ENCODE data around the gene ERGIC3. TPM values are rescaled to one million over a fixed set of nuclear protein-coding genes. Genes with fewer than 3 reads are reported as not detected.
A peak's percentile ranks its signal among the peaks of the same experiment; 100 is the strongest.

ERGIC3 gene
- polyA plus RNA-seq (2013, experiment 1 of 2), result 160 TPM
- 159 TPM for polyA plus RNA-seq (2013, experiment 2 of 2)

DNA sequence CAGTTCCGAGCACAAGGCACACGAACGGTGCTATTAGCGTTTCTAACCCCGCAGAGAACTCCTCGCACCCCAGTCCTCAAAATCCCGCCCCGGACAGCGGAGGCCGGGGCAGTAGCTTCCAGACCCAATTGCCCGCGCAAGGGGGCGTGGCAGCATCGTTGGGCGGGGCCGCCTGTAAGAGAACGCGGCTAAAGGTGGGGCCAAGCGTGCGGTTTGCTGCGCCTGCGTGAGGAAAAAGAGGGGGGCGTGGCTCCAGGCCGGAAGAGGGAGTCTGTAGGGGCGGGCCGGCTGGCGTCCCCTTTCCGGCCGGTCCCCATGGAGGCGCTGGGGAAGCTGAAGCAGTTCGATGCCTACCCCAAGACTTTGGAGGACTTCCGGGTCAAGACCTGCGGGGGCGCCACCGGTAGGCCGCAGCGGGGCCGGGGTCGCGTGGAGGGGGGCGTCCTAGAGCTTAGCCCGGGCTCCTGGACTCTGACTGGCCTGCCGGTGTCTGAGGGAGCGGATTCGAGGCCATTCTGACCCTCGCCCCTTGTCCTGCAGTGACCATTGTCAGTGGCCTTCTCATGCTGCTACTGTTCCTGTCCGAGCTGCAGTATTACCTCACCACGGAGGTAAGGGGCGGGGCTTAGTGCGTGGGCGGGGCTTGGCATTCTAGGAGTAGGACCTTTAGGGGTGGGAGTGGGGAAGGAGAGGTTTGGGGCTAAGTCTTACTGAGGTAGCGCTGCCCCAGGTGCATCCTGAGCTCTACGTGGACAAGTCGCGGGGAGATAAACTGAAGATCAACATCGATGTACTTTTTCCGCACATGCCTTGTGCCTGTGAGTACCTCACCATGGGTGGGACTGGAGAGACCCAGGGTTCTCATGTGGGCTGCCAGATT is at the start of gene ERGIC3:
Gene ERGIC3 (plus strand): TSS at position 296 of the 880 bp plus-strand sequence. CDS start 20 bp downstream, at position 316.
- no peaks in the 10 kb centered on the region for H3K27me3 ChIP-seq (ENCODE audit: insufficient read depth, low read length)
- H3K27ac ChIP-seq (ENCODE audit: low read depth, low read length), result peak within 1 kb of the TSS; percentile 95
- 3% methylated on average over 57 of the region's 57 CpGs for WGBS
- H3K4me1 ChIP-seq (ENCODE audit: insufficient read depth, low read length), result peaks cover 13% of the 10 kb centered on the region; the same call in 1 of the 2 replicates
- H3K9me3 ChIP-seq (ENCODE audit: insufficient read depth, low read depth, low read length), result no peaks in the 10 kb centered on the region
- H3K9ac ChIP-seq (ENCODE audit: low read depth, low read length), result peak within 1 kb of the TSS; percentile 88
- peaks cover 32% of the 10 kb centered on the region for H3K36me3 ChIP-seq (ENCODE audit: insufficient read depth, low read length)
- H3K4me3 ChIP-seq (ENCODE audit: low read length), result peak within 1 kb of the TSS; percentile 85

DNA sequence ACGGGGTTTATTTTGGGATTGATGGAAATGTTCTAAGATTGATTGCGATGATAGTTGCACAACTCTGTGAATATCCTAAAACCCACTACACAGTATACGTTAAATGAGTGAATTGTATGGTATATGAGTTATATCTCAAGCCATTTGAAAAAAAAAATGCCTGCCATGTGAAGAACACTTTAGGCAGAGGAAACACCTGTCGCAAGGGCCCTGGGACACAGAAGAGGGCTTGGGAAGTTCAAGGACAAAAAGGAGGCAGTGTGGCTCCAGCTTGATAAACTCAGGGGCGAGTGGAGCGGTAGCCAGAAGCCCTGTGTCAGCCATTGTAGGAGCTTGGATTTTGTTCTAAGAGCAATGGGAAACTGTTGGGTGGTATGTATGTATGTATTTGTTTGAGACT is 49.5 kb upstream of the ERGIC3 start:
- no peaks in the 10 kb centered on the region for H3K9me3 ChIP-seq (ENCODE audit: insufficient read depth, low read depth, low read length)
- H3K27ac ChIP-seq (ENCODE audit: low read depth, low read length), result no peak overlapping the region
- no peak overlapping the region for H3K9ac ChIP-seq (ENCODE audit: low read depth, low read length)
- no peaks in the 10 kb centered on the region for H3K4me1 ChIP-seq (ENCODE audit: insufficient read depth, low read length)
- no peaks in the 10 kb centered on the region for H3K27me3 ChIP-seq (ENCODE audit: insufficient read depth, low read length)
- H3K36me3 ChIP-seq (ENCODE audit: insufficient read depth, low read length), result peaks cover 92% of the 10 kb centered on the region
- WGBS, result 93% methylated on average over 5 of the region's 6 CpGs
- no peak overlapping the region for H3K4me3 ChIP-seq (ENCODE audit: low read length)

DNA sequence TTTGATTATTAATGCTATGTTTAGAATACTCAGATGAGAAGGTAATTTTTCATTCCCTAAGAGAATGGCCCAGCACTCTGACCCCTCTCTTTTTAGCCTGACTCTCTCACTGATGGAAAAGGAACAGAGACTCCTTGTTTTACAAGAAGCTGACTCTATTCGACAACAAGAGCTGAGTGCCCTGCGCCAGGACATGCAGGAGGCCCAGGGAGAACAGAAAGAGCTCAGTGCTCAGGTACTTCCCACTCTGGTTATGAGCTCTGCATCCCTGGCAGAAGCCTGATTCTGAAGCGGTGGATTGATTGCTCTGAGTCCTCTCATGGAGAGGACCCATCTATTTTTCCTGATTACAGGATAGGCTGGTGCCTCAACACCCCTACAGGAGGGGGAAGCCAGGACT is 45.4 kb upstream of the ERGIC3 start:
- Histone ChIP-seq H3K9ac (ENCODE audit: low read depth, low read length) (no peak overlapping the region), H3K4me3 (ENCODE audit: low read length) (no peak overlapping the region), H3K4me1 (ENCODE audit: insufficient read depth, low read length) (no peaks in the 10 kb centered on the region), H3K36me3 (ENCODE audit: insufficient read depth, low read length) (peaks cover 97% of the 10 kb centered on the region), H3K9me3 (ENCODE audit: insufficient read depth, low read depth, low read length) (no peaks in the 10 kb centered on the region), H3K27ac (ENCODE audit: low read depth, low read length) (no peak overlapping the region), H3K27me3 (ENCODE audit: insufficient read depth, low read length) (no peaks in the 10 kb centered on the region)
- WGBS, result 95% methylated on average over 3 of the region's 3 CpGs

DNA sequence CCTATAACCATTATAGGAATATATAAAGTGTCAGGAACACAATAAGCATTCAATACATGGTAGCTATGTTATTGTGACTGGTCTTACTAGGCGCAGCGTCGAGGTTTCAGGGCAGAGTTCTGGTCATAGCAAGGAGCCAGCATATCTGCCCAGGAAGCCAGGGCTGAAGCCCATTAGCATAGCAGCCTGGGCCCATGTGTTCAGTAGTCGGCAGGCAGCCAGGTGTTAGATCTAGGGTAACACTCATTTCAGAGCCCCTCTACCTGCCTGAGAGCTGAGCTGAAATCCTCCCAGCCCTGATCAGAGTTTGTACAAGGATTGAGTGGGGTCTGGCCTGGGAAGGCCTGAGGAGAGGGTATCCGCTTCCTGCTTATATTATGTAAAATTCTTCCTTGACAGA is 44.6 kb upstream of the ERGIC3 start:
- no peak overlapping the region for H3K9ac ChIP-seq (ENCODE audit: low read depth, low read length)
- H3K36me3 ChIP-seq (ENCODE audit: insufficient read depth, low read length), result peaks cover 97% of the 10 kb centered on the region
- H3K4me3 ChIP-seq (ENCODE audit: low read length), result no peak overlapping the region
- H3K27me3 ChIP-seq (ENCODE audit: insufficient read depth, low read length), result no peaks in the 10 kb centered on the region
- 95% methylated on average over 5 of the region's 5 CpGs for WGBS
- no peaks in the 10 kb centered on the region for H3K9me3 ChIP-seq (ENCODE audit: insufficient read depth, low read depth, low read length)
- H3K4me1 ChIP-seq (ENCODE audit: insufficient read depth, low read length), result no peaks in the 10 kb centered on the region
- H3K27ac ChIP-seq (ENCODE audit: low read depth, low read length), result no peak overlapping the region

DNA sequence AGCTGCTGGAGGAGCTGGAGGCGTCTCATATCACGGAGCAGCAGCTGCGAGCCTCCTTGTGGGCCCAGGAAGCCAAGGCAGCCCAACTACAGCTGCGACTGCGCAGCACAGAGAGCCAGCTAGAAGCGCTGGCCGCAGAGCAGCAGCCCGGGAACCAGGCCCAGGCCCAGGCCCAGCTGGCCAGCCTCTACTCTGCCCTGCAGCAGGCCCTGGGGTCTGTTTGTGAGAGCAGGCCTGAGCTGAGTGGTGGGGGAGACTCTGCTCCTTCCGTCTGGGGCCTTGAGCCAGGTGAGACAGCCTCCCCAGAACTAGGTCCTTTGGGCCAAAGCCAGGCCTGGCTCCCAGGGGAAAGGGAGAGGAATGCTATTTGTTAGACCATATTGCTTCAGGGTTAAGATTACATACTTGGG is 44.1 kb upstream of the ERGIC3 start:
- Histone ChIP-seq H3K27me3 (ENCODE audit: insufficient read depth, low read length) (no peaks in the 10 kb centered on the region), H3K36me3 (ENCODE audit: insufficient read depth, low read length) (peaks cover 97% of the 10 kb centered on the region), H3K27ac (ENCODE audit: low read depth, low read length) (no peak overlapping the region), H3K4me1 (ENCODE audit: insufficient read depth, low read length) (no peaks in the 10 kb centered on the region), H3K9ac (ENCODE audit: low read depth, low read length) (no peak overlapping the region), H3K4me3 (ENCODE audit: low read length) (no peak overlapping the region), H3K9me3 (ENCODE audit: insufficient read depth, low read depth, low read length) (no peaks in the 10 kb centered on the region)
- 96% methylated on average over 9 of the region's 9 CpGs for WGBS

DNA sequence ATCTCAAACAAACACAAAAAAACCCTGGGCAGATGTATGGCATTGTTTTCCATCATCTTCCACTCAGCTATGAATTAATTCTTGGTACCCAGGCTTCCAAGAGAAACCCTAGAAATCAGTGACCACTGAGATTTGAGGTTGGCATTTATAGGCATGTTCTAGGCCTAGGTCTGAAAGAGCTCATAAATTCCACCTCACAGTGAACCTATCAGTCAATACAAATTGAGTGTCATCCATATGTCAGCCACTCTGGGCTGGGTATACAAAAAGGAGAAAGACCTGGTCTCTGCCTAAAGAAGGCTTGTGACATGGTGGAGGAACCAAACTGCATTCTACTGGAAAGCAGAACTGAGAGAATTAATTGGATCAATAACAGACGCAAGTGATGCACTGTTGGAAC is 42.6 kb upstream of the ERGIC3 start:
- Histone ChIP-seq H3K27me3 (ENCODE audit: insufficient read depth, low read length) (no peaks in the 10 kb centered on the region), H3K4me3 (ENCODE audit: low read length) (no peak overlapping the region), H3K4me1 (ENCODE audit: insufficient read depth, low read length) (no peaks in the 10 kb centered on the region), H3K27ac (ENCODE audit: low read depth, low read length) (no peak overlapping the region), H3K9me3 (ENCODE audit: insufficient read depth, low read depth, low read length) (no peaks in the 10 kb centered on the region), H3K36me3 (ENCODE audit: insufficient read depth, low read length) (peaks cover 97% of the 10 kb centered on the region), H3K9ac (ENCODE audit: low read depth, low read length) (no peak overlapping the region)
- 96% methylated on average over 1 of the region's 1 CpG for WGBS

DNA sequence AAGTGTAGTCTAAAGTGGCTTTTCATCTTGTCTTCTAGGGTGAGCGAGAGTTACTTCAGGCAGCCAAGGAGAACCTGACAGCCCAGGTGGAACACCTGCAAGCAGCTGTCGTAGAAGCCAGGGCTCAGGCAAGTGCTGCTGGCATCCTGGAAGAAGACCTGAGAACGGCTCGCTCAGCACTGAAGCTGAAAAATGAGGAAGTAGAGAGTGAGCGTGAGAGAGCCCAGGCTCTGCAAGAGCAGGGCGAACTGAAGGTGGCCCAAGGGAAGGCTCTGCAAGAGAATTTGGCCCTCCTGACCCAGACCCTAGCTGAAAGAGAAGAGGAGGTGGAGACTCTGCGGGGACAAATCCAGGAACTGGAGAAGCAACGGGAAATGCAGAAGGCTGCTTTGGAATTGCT is 39.5 kb upstream of the ERGIC3 start:
- Histone ChIP-seq H3K27ac (ENCODE audit: low read depth, low read length) (no peak overlapping the region), H3K36me3 (ENCODE audit: insufficient read depth, low read length) (peaks cover 94% of the 10 kb centered on the region), H3K27me3 (ENCODE audit: insufficient read depth, low read length) (no peaks in the 10 kb centered on the region), H3K9me3 (ENCODE audit: insufficient read depth, low read depth, low read length) (no peaks in the 10 kb centered on the region), H3K4me3 (ENCODE audit: low read length) (no peak overlapping the region), H3K9ac (ENCODE audit: low read depth, low read length) (no peak overlapping the region), H3K4me1 (ENCODE audit: insufficient read depth, low read length) (no peaks in the 10 kb centered on the region)
- WGBS, result 94% methylated on average over 8 of the region's 8 CpGs

DNA sequence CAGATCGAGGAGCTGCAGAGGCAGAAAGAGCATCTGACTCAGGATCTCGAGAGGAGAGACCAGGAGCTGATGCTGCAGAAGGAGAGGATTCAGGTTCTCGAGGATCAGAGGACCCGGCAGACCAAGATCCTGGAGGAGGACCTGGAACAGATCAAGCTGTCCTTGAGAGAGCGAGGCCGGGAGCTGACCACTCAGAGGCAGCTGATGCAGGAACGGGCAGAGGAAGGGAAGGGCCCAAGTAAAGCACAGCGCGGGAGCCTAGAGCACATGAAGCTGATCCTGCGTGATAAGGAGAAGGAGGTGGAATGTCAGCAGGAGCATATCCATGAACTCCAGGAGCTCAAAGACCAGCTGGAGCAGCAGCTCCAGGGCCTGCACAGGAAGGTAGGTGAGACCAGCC is 38.6 kb upstream of the ERGIC3 start:
- no peaks in the 10 kb centered on the region for H3K27me3 ChIP-seq (ENCODE audit: insufficient read depth, low read length)
- H3K36me3 ChIP-seq (ENCODE audit: insufficient read depth, low read length), result peaks cover 94% of the 10 kb centered on the region
- no peak overlapping the region for H3K4me3 ChIP-seq (ENCODE audit: low read length)
- no peaks in the 10 kb centered on the region for H3K9me3 ChIP-seq (ENCODE audit: insufficient read depth, low read depth, low read length)
- WGBS, result 95% methylated on average over 10 of the region's 10 CpGs
- no peak overlapping the region for H3K9ac ChIP-seq (ENCODE audit: low read depth, low read length)
- H3K27ac ChIP-seq (ENCODE audit: low read depth, low read length), result no peak overlapping the region
- H3K4me1 ChIP-seq (ENCODE audit: insufficient read depth, low read length), result no peaks in the 10 kb centered on the region

DNA sequence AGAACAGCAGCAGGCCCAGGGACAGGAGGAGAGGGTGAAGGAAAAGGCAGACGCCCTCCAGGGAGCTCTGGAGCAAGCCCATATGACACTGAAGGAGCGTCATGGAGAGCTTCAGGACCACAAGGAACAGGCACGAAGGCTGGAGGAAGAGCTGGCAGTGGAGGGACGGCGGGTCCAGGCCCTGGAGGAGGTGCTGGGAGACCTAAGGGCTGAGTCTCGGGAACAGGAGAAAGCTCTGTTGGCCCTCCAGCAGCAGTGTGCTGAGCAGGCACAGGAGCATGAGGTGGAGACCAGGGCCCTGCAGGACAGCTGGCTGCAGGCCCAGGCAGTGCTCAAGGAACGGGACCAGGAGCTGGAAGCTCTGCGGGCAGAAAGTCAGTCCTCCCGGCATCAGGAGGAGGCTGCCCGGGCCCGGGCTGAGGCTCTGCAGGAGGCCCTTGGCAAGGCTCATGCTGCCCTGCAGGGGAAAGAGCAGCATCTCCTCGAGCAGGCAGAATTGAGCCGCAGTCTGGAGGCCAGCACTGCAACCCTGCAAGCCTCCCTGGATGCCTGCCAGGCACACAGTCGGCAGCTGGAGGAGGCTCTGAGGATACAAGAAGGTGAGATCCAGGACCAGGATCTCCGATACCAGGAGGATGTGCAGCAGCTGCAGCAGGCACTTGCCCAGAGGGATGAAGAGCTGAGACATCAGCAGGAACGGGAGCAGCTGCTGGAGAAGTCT is 37.9 kb upstream of the ERGIC3 start:
- H3K4me1 ChIP-seq (ENCODE audit: insufficient read depth, low read length), result no peaks in the 10 kb centered on the region
- H3K36me3 ChIP-seq (ENCODE audit: insufficient read depth, low read length), result peaks cover 94% of the 10 kb centered on the region
- 94% methylated on average over 16 of the region's 16 CpGs for WGBS
- H3K9ac ChIP-seq (ENCODE audit: low read depth, low read length), result no peak overlapping the region
- no peak overlapping the region for H3K4me3 ChIP-seq (ENCODE audit: low read length)
- H3K27me3 ChIP-seq (ENCODE audit: insufficient read depth, low read length), result no peaks in the 10 kb centered on the region
- H3K9me3 ChIP-seq (ENCODE audit: insufficient read depth, low read depth, low read length), result no peaks in the 10 kb centered on the region
- no peak overlapping the region for H3K27ac ChIP-seq (ENCODE audit: low read depth, low read length)

DNA sequence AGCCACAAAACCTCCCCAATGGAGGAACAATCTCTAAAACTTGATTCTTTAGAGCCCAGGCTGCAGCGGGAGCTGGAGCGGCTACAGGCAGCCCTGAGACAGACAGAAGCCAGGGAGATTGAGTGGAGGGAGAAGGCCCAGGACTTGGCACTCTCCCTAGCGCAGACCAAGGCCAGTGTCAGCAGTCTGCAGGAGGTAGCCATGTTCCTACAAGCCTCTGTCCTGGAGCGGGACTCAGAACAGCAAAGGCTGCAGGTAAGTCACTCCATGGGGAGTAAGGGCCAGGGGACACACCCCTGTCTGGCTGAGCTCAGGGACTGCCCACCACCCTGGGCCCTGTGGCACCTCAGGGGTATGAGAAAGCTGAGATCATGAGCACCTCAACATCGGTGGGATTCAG is 37.1 kb upstream of the ERGIC3 start:
- H3K27me3 ChIP-seq (ENCODE audit: insufficient read depth, low read length), result no peaks in the 10 kb centered on the region
- no peaks in the 10 kb centered on the region for H3K9me3 ChIP-seq (ENCODE audit: insufficient read depth, low read depth, low read length)
- H3K27ac ChIP-seq (ENCODE audit: low read depth, low read length), result no peak overlapping the region
- 96% methylated on average over 5 of the region's 5 CpGs for WGBS
- H3K36me3 ChIP-seq (ENCODE audit: insufficient read depth, low read length), result peaks cover 94% of the 10 kb centered on the region
- H3K4me3 ChIP-seq (ENCODE audit: low read length), result no peak overlapping the region
- no peak overlapping the region; the same call in 1 of the 2 replicates for H3K9ac ChIP-seq (ENCODE audit: low read depth, low read length)
- H3K4me1 ChIP-seq (ENCODE audit: insufficient read depth, low read length), result no peaks in the 10 kb centered on the region

DNA sequence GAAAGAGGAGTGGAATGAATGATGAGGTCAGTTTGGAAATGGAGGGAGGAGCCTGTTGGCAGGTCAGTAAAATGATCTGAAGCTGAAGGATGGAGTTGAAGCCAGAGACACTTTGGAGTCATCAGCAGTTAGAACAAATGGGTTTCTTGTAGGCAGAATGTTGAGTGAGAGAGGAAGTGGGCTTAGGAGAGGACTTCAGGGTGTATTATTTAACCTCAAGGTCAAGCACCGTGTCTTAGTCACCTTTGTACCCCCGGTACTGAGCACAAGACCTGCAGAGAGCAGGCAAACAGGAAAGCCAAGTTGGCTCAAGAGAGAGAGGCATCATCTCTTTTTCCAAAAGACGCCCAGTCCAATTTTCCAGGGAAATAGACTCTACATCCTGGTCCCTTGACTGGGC is 35.7 kb upstream of the ERGIC3 start:
- no peak overlapping the region for H3K9ac ChIP-seq (ENCODE audit: low read depth, low read length)
- no peaks in the 10 kb centered on the region for H3K9me3 ChIP-seq (ENCODE audit: insufficient read depth, low read depth, low read length)
- peaks cover 95% of the 10 kb centered on the region for H3K36me3 ChIP-seq (ENCODE audit: insufficient read depth, low read length)
- WGBS, result 93% methylated on average over 3 of the region's 3 CpGs
- no peak overlapping the region for H3K4me3 ChIP-seq (ENCODE audit: low read length)
- H3K27ac ChIP-seq (ENCODE audit: low read depth, low read length), result no peak overlapping the region
- no peaks in the 10 kb centered on the region for H3K27me3 ChIP-seq (ENCODE audit: insufficient read depth, low read length)
- no peaks in the 10 kb centered on the region for H3K4me1 ChIP-seq (ENCODE audit: insufficient read depth, low read length)

Measured in HUES64 (cell line).